Aorta (tissue), 5 donors: ENCODE measurements around the gene HRK. TPM values are rescaled to one million over a fixed set of nuclear protein-coding genes. Genes with fewer than 3 reads are reported as not detected.

Source experiments
- ATAC-seq: fragments of 200-7000 bp; cut with Tn5 transposase; one replicate; pipeline ENCODE4 v1.9.1; 2022; ENCODE audit warnings: moderate library complexity; ENCODE audit not compliant: low FRiP score
- DNase-seq, 2 donors: peaks; one replicate each; pipeline ENCODE4 v3.0.0-alpha.2; 2020
- H3K27ac ChIP-seq, 2 donors: one replicate each; pipeline ENCODE4 v1.5.1; 2013; ENCODE audit warnings: low read length in 2 of 2, mild to moderate bottlenecking in 2 of 2, moderate library complexity in 2 of 2, control low read depth in 1 of 2, inconsistent platforms in 1 of 2, low read depth in 1 of 2
- H3K27me3 ChIP-seq, 2 donors: one replicate each; pipeline ENCODE4 v1.6.1; 2013; ENCODE audit warnings: control low read depth in 1 of 2, low read length in 1 of 2, mild to moderate bottlenecking in 1 of 2, moderate library complexity in 1 of 2; ENCODE audit not compliant: insufficient read depth in 2 of 2, control insufficient read depth in 1 of 2
- H3K36me3 ChIP-seq, 2 donors: one replicate each; pipeline ENCODE4 v1.6.1; 2013; ENCODE audit warnings: control low read depth in 1 of 2, low read length in 1 of 2, mild to moderate bottlenecking in 1 of 2; ENCODE audit not compliant: insufficient read depth in 2 of 2, control insufficient read depth in 1 of 2
- H3K4me1 ChIP-seq, 2 donors: one replicate each; pipeline ENCODE4 v1.6.1; 2013; ENCODE audit warnings: low read length in 2 of 2, control low read depth in 1 of 2, mild to moderate bottlenecking in 1 of 2, moderate library complexity in 1 of 2; ENCODE audit not compliant: insufficient read depth in 2 of 2, control insufficient read depth in 1 of 2
- H3K4me3 ChIP-seq, 2 donors: one replicate each; pipeline ENCODE4 v1.5.1; 2013; ENCODE audit warnings: low read length in 2 of 2, control low read depth in 1 of 2, mild to moderate bottlenecking in 1 of 2
- H3K9me3 ChIP-seq: one replicate; pipeline ENCODE4 v1.6.1; 2013; ENCODE audit warnings: mild to moderate bottlenecking, low read length; ENCODE audit not compliant: control insufficient read depth
- WGBS, 2 donors: extraction: QIAGEN DNeasy Blood & Tissue Kit; methylation state at CpG; one replicate each; pipeline ENCODE4 v1.1.7; 2013; 5-methylcytosine and 5-hydroxymethylcytosine counted together
- intact Hi-C, 2 donors: fragments of 100-400 bp; cut with DNase I; formaldehyde crosslinking; loops; one replicate each; pipeline versions ENCODE4 v1.14.2 to v1.15.0; 2022
- polyA plus RNA-seq, 2 donors: library from polyadenylated mRNA; stranded (reverse); fragments of 200-250 nt; gene quantifications; one replicate each; pipeline ENCODE4 v1.2.3, GENCODE V29; 2013
- total RNA-seq, 2 donors: library from RNA; stranded (reverse); fragmentation: NEBNext Ultra II Directional; extraction: Animal tissue kit (Norgen Biotek cat#: 25700); gene quantifications; one replicate each; pipeline ENCODE4 v1.2.1, GENCODE V29; 2021
- donor health status: healthy with polysubstance abuse.
- donor health status: Bipolar disorder and iron deficiency.
- donor health status: DM: no; HTN: no; CAD: no.
- donor health status: DM: no; HTN: no; CAD: no.
- donor health status: DM: yes; HTN: yes; CAD: no.

Gene HRK
- total and polyA plus RNA-seq, 4 donors, result 0.06 to 0.25 (median 0.06) TPM; not detected in 1

GRCh38 chr12:116891019-116891418 is 9.8 kb upstream of the HRK start:
- intact Hi-C loops, result no loop called here
- 80 to 84% methylated on average over 3 of the region's 3 CpGs for WGBS, 2 donors
- ATAC-seq, result no peak
- Histone ChIP-seq H3K4me1 (no peaks in the 10 kb centered on the region), H3K27ac (no peak overlapping the region), H3K4me3 (no peak overlapping the region), H3K9me3 (peaks cover 2% of the 10 kb centered on the region), H3K36me3 (no peaks in the 10 kb centered on the region), H3K27me3 (no peaks in the 10 kb centered on the region)
- no peak for DNase-seq

- H3K4me1 ChIP-seq, result no peaks in the 10 kb centered on the region
- H3K36me3 ChIP-seq, result no peaks in the 10 kb centered on the region
- H3K27ac ChIP-seq, result no peak overlapping the region
- DNase-seq (no peak), ATAC-seq (no peak)
- peaks cover 2% of the 10 kb centered on the region for H3K9me3 ChIP-seq
- WGBS, 2 donors, result 95 to 96% methylated on average over 2 of the region's 2 CpGs
- no peak overlapping the region for H3K4me3 ChIP-seq
- no peaks in the 10 kb centered on the region for H3K27me3 ChIP-seq
- intact Hi-C loops, result no loop called here
Measured at GRCh38 chr12:116890330-116890729, 9.1 kb upstream of the HRK start.

GRCh38 chr12:116887897-116888296 is 6.7 kb upstream of the HRK start:
- DNase-seq (no peak), ATAC-seq (no peak)
- Histone ChIP-seq H3K4me1 (no peaks in the 10 kb centered on the region), H3K27me3 (no peaks in the 10 kb centered on the region), H3K36me3 (no peaks in the 10 kb centered on the region), H3K4me3 (no peak overlapping the region), H3K27ac (no peak overlapping the region), H3K9me3 (peaks cover 2% of the 10 kb centered on the region)
- intact Hi-C loops, result loop anchor here in 1 of 2 donors (10.0 kb wide), 1 partner anchor 113 kb away; no protein-coding TSS in a partner anchor
- 69 to 71% methylated on average over 6 of the region's 6 CpGs for WGBS, 2 donors

GRCh38 chr12:116887244-116887643 is 6.0 kb upstream of the HRK start:
- WGBS, 2 donors, result 85 to 88% methylated on average over 1 of the region's 1 CpG
- ATAC-seq (no peak), DNase-seq (no peak)
- Histone ChIP-seq H3K4me1 (no peaks in the 10 kb centered on the region), H3K36me3 (no peaks in the 10 kb centered on the region), H3K27me3 (no peaks in the 10 kb centered on the region), H3K27ac (no peak overlapping the region), H3K4me3 (no peak overlapping the region), H3K9me3 (peaks cover 2% of the 10 kb centered on the region)
- intact Hi-C loops, result loop anchor here in 1 of 2 donors (10.0 kb wide), 1 partner anchor 112 kb away; no protein-coding TSS in a partner anchor

- 77 to 78% methylated on average over 2 of the region's 2 CpGs for WGBS, 2 donors
- intact Hi-C loops, result loop anchor here in 1 of 2 donors (10.0 kb wide), 1 partner anchor 111 kb away; no protein-coding TSS in a partner anchor
- Histone ChIP-seq H3K4me1 (peaks cover 0 to 2% of the 10 kb centered on the region in 2 donors), H3K27ac (no peak overlapping the region), H3K4me3 (no peak overlapping the region), H3K9me3 (peaks cover 2% of the 10 kb centered on the region), H3K36me3 (no peaks in the 10 kb centered on the region), H3K27me3 (no peaks in the 10 kb centered on the region)
- DNase-seq (no peak), ATAC-seq (no peak)
Measured at GRCh38 chr12:116885491-116885890, 4.2 kb upstream of the HRK start.

- Histone ChIP-seq H3K9me3 (no peaks in the 10 kb centered on the region), H3K27me3 (no peaks in the 10 kb centered on the region), H3K36me3 (no peaks in the 10 kb centered on the region), H3K4me3 (no peak overlapping the region), H3K4me1 (peaks cover 0 to 2% of the 10 kb centered on the region in 2 donors), H3K27ac (no peak overlapping the region)
- DNase-seq (no peak), ATAC-seq (no peak)
- 88 to 89% methylated on average over 3 of the region's 3 CpGs for WGBS, 2 donors
- intact Hi-C loops, result loop anchor here in 1 of 2 donors (5.0 to 10.0 kb wide), 2 partner anchors 110 to 178 kb away; no protein-coding TSS in a partner anchor
Measured at GRCh38 chr12:116884871-116885270, 3.6 kb upstream of the HRK start.

- no peak overlapping the region for H3K4me3 ChIP-seq
- no peaks in the 10 kb centered on the region for H3K9me3 ChIP-seq
- H3K27ac ChIP-seq, result no peak overlapping the region
- H3K4me1 ChIP-seq, result peaks cover 0 to 2% of the 10 kb centered on the region in 2 donors
- no peak for DNase-seq
- no peaks in the 10 kb centered on the region for H3K36me3 ChIP-seq
- intact Hi-C loops, result loop anchor here (1.0 to 10.0 kb wide), 3 partner anchors 108 to 179 kb away; no protein-coding TSS in a partner anchor
- 17 to 19% methylated on average over 6 of the region's 6 CpGs for WGBS, 2 donors
- ATAC-seq, result no peak
- H3K27me3 ChIP-seq, result no peaks in the 10 kb centered on the region
Measured at GRCh38 chr12:116882742-116883141, 1.5 kb upstream of the HRK start.

- WGBS, 2 donors, result 3 to 4% methylated on average over 29 of the region's 29 CpGs
- H3K4me3 ChIP-seq, result no peak overlapping the region
- H3K4me1 ChIP-seq, result peaks cover 0 to 2% of the 10 kb centered on the region in 2 donors
- no peaks in the 10 kb centered on the region for H3K36me3 ChIP-seq
- DNase-seq (no peak), ATAC-seq (no peak)
- intact Hi-C loops, result loop anchor here (1.0 to 10.0 kb wide), 3 partner anchors 107 to 179 kb away; no protein-coding TSS in a partner anchor
- H3K9me3 ChIP-seq, result no peaks in the 10 kb centered on the region
- H3K27ac ChIP-seq, result no peak overlapping the region
- H3K27me3 ChIP-seq, result no peaks in the 10 kb centered on the region
Measured at GRCh38 chr12:116881877-116882507, 751 bp upstream of the HRK start.

- Histone ChIP-seq H3K4me1 (peaks cover 0 to 2% of the 10 kb centered on the region in 2 donors), H3K9me3 (no peaks in the 10 kb centered on the region), H3K27me3 (no peaks in the 10 kb centered on the region), H3K4me3 (peak overlapping the region; percentile 32 to 58), H3K27ac (no peak overlapping the region), H3K36me3 (no peaks in the 10 kb centered on the region)
- WGBS, 2 donors, result 1% methylated on average over 55 to 65 of the region's 65 CpGs
- ATAC-seq (no peak), DNase-seq (no peak)
- intact Hi-C loops, result loop anchor here in 1 of 2 donors (5.0 to 10.0 kb wide), 2 partner anchors 106 to 174 kb away; no protein-coding TSS in a partner anchor
Measured at GRCh38 chr12:116880817-116881324, 370 bp downstream of the HRK start.
